Stimulated activated CD4-positive, alpha-beta T cell treated with anti-CD3 and anti-CD28 coated beads, Interleukin-2, amount 100 ng/mL, for 48 hours (primary cell): ENCODE results near the gene GAPVD1.
"Not testable (repeated sequence)": the region's sequence is repeated elsewhere in the genome, so short reads cannot be mapped to it uniquely, and the experiment has no call there.

Experiments used
- DNase-seq, 2 donors: peaks; one replicate each; pipeline ENCODE4 v3.0.0-alpha.2; 2020

The GAPVD1 gene, protein sequence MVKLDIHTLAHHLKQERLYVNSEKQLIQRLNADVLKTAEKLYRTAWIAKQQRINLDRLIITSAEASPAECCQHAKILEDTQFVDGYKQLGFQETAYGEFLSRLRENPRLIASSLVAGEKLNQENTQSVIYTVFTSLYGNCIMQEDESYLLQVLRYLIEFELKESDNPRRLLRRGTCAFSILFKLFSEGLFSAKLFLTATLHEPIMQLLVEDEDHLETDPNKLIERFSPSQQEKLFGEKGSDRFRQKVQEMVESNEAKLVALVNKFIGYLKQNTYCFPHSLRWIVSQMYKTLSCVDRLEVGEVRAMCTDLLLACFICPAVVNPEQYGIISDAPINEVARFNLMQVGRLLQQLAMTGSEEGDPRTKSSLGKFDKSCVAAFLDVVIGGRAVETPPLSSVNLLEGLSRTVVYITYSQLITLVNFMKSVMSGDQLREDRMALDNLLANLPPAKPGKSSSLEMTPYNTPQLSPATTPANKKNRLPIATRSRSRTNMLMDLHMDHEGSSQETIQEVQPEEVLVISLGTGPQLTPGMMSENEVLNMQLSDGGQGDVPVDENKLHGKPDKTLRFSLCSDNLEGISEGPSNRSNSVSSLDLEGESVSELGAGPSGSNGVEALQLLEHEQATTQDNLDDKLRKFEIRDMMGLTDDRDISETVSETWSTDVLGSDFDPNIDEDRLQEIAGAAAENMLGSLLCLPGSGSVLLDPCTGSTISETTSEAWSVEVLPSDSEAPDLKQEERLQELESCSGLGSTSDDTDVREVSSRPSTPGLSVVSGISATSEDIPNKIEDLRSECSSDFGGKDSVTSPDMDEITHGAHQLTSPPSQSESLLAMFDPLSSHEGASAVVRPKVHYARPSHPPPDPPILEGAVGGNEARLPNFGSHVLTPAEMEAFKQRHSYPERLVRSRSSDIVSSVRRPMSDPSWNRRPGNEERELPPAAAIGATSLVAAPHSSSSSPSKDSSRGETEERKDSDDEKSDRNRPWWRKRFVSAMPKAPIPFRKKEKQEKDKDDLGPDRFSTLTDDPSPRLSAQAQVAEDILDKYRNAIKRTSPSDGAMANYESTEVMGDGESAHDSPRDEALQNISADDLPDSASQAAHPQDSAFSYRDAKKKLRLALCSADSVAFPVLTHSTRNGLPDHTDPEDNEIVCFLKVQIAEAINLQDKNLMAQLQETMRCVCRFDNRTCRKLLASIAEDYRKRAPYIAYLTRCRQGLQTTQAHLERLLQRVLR (N-terminal part only)

DNA sequence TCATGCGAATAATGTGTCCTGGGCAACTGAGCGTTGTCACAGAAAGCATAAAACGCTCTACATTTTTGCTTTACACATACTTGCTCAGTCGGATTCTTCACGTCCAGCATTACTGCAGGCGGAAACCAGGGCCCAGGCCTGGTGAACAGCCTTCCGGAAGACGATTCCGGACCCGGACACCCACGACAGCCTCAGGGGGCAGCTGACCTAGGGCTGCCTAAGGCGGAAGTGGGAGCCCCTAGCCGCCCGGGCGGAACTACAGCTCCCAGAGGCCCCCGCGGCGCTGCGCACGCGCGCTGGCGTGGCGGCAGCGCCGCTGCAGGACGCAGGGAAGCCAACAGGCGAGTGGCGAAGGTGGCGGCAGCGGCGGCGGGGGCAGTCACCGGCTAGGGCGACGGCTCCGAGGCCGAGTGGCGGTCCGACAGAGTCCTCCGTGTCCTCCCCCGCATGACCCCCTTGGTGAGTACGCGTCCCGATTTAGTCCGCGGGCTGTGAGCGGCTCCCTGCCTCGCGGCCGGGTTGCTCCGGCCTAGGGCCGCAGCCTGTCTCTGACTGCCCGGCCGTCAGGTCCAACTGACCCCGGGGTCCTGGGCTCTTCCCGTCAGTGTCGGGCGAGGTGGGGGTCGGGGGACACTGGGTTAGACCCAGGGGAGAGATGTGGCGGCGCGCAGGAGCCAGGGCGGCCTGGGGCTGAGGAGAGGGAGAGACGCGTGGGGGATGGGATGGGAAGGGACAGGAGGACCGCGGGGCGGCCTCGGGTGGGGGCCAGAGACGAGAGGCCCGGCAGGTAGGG is at the start of gene GAPVD1:
Gene GAPVD1 (plus strand): TSS at position 326 of the 793 bp plus-strand sequence. CDS start 37,096 bp downstream, outside the sequence.
- DNase-seq: peak; percentile 84 to 88

GRCh38 chr9:125214186-125214585 is 47.4 kb upstream of the GAPVD1 start:
- no peak for DNase-seq

GRCh38 chr9:125218621-125219020 is 43.0 kb upstream of the GAPVD1 start:
- no peak for DNase-seq

DNA sequence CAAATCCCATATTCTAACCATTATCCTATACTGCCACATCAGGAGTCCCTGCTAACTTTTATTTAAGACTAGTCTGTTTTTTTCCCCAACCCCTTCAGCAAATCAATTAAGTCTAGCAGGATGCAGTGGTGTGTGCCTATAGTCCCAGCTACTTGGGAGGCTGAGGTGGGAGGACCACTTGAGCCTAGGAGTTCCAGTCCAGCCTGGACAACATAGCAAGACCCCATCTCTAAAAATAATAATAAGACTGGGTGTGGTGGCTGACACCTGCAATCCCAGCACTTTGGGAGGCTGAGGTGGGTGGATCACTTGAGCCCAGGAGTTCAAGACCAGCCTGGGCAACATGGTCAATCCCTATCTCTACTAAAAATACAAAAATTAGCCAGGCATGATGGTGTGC is 36.8 kb upstream of the GAPVD1 start:
- DNase-seq: not testable (repeated sequence)

- DNase-seq: no peak
Measured at GRCh38 chr9:125227761-125228160, 33.9 kb upstream of the GAPVD1 start.

- DNase-seq: no peak
Measured at GRCh38 chr9:125233678-125234077, 27.9 kb upstream of the GAPVD1 start.

- not testable (repeated sequence) for DNase-seq
Measured at GRCh38 chr9:125234099-125234498, 27.5 kb upstream of the GAPVD1 start.

- DNase-seq: no peak
Measured at GRCh38 chr9:125235804-125236519, 25.7 kb upstream of the GAPVD1 start.

- not testable (repeated sequence) for DNase-seq
Measured at GRCh38 chr9:125236520-125237159, 25.0 kb upstream of the GAPVD1 start.

DNA sequence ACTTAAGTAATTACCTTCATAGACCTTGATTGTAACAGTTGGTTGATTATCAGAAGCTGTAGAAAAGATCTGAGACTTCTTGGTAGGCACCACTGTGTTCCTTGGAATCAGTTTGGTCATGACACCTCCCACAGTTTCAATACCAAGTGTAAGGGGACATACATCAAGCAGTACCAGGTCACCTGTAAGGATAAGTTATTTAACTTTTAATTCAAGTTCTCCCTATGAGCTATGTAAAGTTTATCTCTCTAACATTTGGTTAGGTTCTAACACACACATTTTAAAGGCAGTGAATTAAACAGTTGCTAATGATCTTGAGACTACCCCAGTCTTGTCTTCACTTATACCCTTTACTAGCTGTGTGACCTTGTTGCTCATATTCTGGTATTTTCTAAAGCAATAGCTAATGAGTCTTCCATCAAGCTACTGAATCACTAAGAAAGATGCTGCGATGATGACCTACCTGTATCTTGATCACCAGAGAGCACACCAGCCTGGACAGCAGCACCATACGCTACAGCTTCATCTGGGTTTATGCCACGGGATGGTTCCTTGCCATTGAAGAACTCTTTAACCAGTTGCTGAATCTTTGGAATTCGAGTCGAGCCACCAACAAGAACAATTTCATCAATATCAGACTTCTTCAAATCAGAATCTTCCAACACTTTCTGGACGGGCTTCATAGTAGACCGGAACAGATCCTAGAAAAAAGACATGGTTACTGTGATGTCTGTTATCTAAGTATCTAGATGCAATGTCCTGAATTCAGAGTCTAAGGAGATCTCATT is 23.3 kb upstream of the GAPVD1 start:
- DNase-seq: no peak

DNA sequence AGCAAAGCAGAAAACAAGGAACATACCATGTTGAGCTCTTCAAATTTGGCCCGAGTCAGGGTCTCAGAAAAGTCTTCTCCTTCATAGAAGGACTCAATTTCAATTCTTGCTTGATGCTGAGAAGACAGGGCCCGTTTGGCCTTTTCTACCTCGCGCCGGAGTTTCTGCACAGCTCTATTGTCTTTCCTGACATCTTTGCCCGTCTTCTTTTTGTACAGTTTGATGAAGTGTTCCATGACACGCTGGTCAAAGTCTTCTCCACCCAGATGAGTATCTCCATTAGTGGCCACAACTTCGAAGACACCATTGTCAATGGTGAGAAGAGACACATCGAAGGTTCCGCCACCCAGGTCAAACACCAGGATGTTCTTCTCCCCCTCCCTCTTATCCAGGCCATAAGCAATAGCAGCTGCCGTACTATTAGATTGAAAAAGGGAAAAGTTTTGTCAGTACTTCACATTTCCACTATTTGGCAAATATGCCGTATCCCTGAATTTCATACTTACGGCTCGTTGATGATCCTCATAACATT is 22.6 kb upstream of the GAPVD1 start:
- DNase-seq: no peak

GRCh38 chr9:125239631-125240597 is 21.7 kb upstream of the GAPVD1 start:
- no peak for DNase-seq

GRCh38 chr9:125240649-125240999 is 21.0 kb upstream of the GAPVD1 start:
- DNase-seq: no peak

DNA sequence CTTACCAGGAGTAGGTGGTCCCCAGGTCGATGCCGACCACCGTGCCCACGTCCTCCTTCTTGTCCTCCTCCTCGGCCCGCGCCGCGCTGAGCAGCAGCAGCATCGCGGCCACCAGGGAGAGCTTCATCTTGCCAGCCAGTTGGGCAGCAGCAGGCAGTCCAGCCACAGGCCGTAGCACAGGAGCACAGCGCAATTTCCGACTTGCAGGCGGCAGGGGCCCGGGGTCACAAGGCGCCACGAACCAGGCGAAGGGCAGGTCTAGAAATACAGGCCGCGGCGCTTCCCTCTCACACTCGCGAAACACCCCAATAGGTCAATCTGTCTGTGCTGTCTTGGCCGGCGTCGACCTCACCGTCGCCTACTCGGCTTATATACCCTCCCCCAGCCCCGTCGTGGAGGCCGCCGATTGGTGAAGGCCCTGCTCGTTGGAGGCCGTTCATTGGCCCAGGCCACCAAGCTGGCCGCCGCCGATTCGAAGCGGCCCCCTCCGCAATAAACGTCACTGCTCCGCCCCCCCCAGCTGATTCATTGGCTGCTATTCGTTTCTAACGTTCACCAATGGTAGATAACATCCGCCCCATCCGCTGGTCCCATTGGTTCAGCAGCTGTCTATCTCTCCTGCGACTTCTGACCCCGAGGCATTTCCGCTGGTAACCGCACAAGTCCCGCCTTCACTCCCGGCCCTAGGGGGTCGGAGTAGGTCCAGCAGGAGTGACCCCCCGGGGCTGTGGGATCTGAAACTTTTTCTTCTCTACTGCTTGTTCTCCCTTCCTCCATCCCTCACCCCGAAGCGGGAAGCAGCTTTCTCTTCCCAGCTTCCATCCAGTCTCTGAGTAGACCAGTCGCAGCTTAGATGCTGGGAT is 20.4 kb upstream of the GAPVD1 start, which contains the start of gene HSPA5:
Gene HSPA5 (minus strand): TSS at position 344 of the 863 bp plus-strand sequence. CDS start 217 bp downstream, at position 127.
- DNase-seq: peak; percentile 97 to 99

GRCh38 chr9:125241863-125242739 is 19.5 kb upstream of the GAPVD1 start:
- DNase-seq: peak in 1 of 2 donors; percentile 31

DNA sequence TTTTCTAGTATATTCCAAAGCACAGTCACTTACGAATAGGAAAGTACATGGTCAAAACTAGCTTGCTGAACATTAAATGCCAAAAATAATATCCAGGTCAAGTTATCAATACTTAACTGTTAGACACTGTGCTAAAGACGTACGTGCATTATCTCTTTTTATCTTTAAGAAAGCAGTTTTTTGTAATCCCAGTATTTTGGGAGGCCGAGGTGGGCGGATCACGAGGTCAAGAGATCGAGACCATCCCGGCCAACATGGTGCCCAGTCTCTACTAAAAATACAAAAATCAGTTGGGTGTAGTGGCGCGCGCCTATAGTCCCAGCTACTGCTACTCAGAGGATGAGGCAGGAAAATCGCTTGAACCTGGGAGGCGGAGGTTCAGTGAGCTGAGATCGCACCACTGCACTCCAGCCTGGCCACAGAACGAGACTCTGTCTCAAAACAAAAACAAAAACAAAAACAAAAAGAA is 17.8 kb upstream of the GAPVD1 start:
- DNase-seq: no peak
